C4-2B (cell line): ENCODE measurements around the gene WDR93.
A peak's percentile ranks its signal among the peaks of the same experiment; 100 is the strongest.

Source experiments
- H3K27ac ChIP-seq: fragments of 450-650 bp; 2 replicates; pipeline ENCODE4 v1.5.1; 2017
- CTCF ChIP-seq: fragments of 450-650 bp; conservative IDR thresholded peaks from 2 replicates; pipeline ENCODE4 v1.5.1; 2017; ENCODE audit warnings: mild to moderate bottlenecking
- ZFX ChIP-seq: fragments of 450-650 bp; IDR thresholded peaks from 2 replicates; pipeline ENCODE4 v1.6.1; 2017

Gene WDR93

GRCh38 chr15:89749526-89749925 is 58.9 kb downstream of the WDR93 start:
- H3K27ac ChIP-seq, result peak overlapping the region; percentile 85
- no peak for TF ChIP-seq ZFX
- no peak for TF ChIP-seq CTCF

DNA sequence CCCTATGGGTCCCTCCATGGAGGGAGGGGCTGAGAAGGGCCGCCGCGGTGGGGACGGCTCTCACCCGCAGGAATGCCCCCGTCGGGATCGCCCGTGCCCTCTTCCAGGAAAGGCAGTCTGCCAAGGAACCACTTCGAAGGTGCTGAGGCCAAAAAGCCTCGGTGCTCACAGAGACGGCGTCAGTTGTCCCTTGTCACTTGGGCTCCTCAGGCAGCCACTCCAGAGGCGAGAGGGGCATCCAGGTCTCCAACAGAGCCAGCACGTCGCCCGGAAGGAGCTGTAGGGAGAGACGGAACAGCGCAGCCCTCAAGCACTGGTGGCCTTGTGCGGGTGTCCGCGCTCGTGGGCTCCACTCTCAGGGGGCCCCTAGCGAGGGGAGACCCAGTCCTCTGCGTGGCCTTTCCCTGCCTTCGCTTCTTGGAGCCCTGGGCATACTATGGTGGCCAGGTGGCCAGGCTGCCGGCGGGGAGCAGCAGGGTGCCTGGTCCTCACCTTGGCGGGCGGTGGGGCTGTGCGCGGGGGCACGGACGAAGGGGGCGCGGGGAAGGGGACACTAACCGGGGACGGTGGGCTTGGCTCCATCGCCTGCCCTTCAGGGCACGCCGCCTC is 59.4 kb downstream of the WDR93 start:
- H3K27ac ChIP-seq, result peak overlapping the region; percentile 85

GRCh38 chr15:89750560-89751542 is 60.2 kb downstream of the WDR93 start, which contains the start of gene MESP1:
Gene MESP1 (minus strand): TSS chr15:89751249. CDS start chr15:89751231, 18 bp downstream.
- TF ChIP-seq CTCF, result peak; percentile 91
- peak; percentile 81 for TF ChIP-seq ZFX
- peak within 1 kb of the TSS; percentile 85 for H3K27ac ChIP-seq

More for the DNA sequence above, 59.4 kb downstream of the WDR93 start:
- TF ChIP-seq CTCF, result no peak

DNA sequence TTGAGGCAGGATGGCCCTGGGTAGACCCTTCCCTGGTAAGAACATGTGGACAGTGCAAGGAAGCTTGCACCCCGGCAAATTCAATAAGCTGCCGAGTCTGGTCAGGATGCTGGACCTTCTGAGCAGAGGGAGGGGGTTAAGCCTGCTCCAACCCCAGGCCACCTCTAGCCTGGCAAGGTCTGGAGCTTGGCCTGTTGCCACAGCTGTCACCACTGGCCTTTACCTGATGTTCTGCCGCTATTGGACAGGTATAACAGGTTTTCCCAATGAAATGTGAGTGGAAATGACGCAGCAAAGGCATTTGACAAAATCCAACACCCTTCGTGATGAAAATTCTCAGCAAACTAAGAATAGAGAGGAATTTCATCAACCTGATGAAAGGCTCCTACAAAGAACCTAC is 61.1 kb downstream of the WDR93 start:
- TF ChIP-seq ZFX, result no peak
- TF ChIP-seq CTCF, result no peak
- peak overlapping the region; percentile 85 for H3K27ac ChIP-seq

- peak overlapping the region; percentile 85 for H3K27ac ChIP-seq
- TF ChIP-seq ZFX (no peak), CTCF (no peak)
Observed at GRCh38 chr15:89753855-89754254, 63.2 kb downstream of the WDR93 start.

DNA sequence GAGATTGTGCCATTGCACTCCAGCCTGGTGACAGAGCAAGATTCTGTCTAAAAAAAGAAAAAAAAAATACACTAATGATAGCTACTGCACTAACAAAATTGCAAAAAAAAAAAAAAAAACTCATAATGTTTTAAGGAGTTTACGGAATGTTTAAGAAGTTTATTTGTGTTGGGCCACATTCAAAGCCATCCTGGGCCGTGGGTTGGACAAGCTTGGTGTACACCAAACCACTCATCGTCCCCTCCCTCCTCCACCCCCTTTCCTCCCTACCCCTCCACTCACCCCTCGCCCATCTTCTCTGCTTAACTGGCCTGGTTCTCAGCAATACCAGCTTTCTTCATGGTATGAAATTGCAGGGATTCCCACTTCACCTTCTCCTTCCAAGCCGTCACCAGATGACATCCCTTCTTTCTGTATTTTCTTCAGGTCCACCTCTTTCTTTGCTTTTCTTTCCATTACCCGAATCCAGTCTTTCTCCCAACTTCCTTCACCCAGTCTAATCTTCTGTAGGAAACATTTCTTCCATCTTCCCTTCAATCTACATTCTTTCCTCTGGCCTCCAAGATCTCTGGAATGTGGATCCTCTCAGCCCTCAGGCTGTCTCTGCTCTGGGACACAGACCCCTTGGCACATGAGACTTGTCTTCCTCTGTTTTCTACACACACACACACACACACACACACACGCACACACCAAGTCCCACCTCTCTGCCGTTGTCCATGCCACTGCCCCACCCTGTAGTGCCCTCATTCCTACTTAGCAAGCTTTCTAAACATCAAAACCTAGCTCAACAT is 63.9 kb downstream of the WDR93 start:
- no peak for TF ChIP-seq ZFX
- H3K27ac ChIP-seq, result peak overlapping the region; percentile 85

DNA sequence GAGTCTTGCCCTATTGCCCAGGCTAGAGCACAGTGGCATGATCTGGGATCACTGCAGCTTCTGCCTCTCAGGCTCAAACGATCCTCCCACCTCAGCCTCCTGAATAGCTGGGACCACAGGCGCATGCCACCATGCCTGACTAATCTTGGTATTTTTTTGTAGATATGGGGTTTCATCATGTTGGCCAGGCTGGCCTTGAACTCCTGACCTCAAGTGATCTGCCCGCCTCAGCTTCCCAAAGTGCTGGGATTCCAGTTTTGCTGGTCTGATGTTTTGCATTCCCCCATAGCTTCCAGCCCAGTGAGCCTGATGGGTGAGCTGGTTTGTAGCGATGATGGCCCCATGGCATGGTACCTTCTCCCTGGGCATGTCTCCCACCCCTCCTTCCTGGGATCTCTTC is 65.1 kb downstream of the WDR93 start:
- no peak for TF ChIP-seq CTCF
- no peak for TF ChIP-seq ZFX
- peak overlapping the region; percentile 85 for H3K27ac ChIP-seq
